ENCODE results near the gene C5orf15.
A peak's percentile ranks its signal among the peaks of the same experiment; 100 is the strongest.
"Not testable (repeated sequence)": the region's sequence is repeated elsewhere in the genome, so short reads cannot be mapped to it uniquely, and the experiment has no call there.

C5orf15 gene

DNA sequence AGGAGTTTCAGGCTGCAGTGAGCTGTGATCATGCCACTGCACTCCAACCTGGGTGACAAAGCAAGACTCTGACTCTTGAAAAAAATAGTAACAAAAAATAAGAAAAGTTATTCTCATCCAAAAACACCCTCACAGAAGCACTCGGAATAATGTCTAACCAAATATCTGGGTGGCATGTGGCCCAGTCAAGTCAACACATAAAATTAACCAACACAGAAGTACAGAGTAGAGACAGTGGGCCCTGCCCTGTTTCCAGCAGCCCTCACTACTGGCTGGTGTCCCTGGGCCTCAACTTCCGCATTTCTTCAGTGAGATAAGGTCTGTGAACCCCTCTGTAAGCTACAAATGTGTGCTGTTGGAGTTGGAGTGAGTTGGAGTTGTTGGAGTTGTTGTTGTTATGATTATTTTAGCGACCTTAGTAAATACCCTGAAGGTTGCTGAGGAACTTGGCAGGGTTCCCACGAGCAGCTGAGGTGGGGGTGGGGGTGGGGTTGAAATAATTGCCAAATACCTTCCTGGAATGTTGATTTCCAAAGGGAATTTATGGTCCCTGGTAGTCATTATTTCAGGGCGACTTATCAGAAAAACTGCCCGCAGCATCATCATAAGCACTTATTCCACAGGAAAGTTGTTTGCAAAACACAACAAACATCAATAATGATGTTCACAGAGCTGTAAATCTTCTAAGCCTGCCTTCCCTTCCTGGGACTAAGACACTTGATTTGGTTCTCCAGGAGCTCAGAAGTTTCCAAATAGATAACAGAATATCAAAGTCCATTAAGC is 30.2 kb downstream of the C5orf15 start:
- no peak for DNase-seq (ENCODE audit: low read depth in 2 of 2, low spot score in 1 of 2)

DNA sequence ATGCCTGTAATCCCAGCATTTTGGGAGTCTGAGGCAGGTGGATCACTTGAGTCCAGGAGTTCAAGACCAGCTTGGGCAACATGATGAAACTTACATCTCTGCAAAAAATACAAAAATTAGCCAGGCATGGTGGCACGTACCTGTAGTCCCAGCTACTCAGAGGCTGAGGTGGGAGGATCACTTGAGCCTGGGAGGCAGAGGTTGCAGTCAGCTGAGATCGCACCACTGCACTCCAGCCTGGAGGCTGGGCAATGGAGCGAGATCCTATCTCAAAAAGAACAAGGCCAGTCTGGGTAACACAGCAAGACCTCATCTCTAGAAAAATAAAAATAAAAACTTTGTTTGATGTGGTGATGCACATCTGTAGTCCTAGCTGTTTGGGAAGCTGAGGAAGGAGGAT is 30.8 kb downstream of the C5orf15 start:
- not testable (repeated sequence) for DNase-seq (ENCODE audit: low read depth in 2 of 2, low spot score in 1 of 2)

DNA sequence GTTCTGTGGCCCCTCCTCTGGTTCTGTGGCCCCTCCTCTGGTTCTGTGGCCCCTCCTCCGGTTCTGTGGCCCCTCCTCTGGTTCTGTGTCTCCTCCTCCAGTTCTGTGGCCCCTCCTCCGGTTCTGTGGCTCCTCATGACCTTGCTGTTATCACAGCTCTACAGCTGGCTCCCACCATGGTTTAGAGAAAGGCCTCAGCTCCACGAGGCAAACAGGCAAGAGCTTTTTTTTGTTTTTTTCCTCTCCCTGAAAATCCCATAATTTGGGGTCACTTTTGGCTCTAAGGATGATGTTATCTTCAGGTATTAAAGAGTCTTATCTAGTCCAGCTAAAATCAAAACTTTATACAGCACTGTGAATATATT is 31.8 kb downstream of the C5orf15 start:
- no peak for DNase-seq (ENCODE audit: low read depth in 2 of 2, low spot score in 1 of 2)

DNA sequence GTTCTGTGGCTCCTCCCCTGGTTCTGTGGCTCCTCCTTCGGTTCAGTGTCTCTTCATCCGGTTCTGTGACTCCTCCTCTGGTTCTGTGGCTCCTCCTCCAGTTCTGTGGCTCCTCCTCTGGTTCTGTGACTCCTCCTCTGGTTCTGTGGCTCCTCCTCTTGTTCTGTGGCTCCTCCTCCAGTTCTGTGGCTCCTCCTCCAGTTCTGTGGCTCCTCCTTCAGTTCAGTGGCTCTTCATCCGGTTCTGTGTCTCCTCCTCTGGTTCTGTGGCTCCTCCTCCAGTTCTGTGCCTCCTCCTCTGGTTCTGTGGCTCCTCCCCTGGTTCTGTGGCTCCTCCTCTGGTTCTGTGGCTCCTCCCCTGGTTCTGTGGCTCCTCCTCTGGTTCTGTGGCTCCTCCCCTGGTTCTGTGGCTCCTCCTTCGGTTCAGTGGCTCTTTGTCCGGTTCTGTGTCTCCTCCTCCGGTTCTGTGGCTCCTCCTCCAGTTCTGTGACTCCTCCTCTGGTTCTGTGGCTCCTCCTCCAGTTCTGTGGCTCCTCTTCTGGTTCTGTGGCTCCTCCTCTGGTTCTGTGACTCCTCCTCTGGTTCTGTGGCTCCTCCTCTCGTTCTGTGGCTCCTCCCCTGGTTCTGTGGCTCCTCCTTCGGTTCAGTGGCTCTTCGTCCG is 32.3 kb downstream of the C5orf15 start:
- not testable (repeated sequence) for DNase-seq (ENCODE audit: low read depth in 2 of 2, low spot score in 1 of 2)

DNA sequence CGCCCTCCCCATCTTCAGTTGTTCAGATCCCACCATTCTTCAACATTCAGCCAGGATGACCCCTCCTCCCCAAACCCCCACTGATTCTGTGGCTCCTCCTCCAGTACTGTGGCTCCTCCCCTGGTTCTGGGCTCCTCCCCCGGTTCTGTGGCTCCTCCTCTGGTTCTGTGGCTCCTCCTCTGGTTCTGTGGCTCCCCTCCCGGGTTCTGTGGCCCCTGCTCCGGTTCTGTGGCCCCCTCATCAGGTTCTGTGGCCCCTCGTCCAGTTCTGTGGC is 32.8 kb downstream of the C5orf15 start:
- no peak for DNase-seq (ENCODE audit: low read depth in 2 of 2, low spot score in 1 of 2)

DNA sequence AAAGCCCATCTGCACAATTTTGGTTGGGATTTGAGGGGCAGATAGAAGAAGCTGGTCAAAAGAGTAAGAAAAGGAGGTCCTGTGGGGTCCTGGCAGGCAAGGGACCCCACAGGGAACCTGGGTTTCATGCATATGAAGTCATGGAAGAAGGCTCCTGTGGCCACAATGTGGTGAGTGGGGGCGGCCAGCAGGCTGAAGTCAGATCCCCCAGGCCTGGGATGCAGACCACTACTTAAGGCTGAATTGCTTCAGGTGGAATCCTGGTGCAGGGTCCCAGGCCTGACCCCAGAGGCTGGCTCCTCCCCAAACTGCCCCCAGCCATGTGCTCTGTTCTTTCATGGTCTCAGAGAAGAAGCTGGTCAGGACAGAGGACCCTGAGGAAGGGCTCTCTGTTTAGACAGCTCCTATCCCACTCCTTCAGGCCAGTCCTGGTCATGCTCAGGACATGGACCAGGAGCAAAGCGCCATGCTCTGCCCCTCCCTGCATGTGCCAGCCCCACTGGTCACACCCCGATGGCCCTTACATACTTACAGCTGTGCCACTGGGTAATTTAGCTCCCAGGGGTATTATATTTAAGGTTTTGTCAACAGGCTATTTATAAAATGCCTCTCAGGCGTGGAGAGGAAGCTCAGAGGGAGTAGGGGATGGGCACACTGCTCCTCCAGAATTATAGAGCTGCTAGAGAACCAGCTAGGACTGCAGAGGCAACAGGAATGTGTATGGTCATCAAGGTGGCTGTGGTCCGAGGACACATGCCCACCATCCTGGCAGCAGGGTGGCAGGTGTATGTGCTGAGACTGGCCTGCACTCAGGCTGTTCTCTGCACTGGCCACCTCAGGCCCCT is 33.4 kb downstream of the C5orf15 start:
- DNase-seq (ENCODE audit: low read depth in 2 of 2, low spot score in 1 of 2) = no peak

DNA sequence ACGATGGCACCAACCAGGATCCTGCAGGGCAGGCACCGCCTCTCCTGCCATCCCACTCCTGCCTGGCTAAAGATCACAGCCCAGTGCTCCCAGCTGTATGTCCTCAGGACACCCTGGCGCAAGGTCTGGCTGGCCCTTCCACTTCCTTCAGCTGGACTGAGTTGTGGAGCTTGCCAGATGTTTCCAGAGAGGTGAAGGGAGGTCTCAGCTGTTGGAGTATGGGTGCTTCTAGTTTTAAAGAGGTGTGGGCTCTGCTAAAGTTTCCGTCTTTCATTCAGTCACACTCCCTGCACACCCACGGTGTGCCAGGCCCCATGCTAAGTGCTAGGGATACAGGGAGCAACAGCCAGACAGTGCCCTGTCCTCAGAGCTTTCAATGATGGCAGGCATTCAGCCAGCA is 34.1 kb downstream of the C5orf15 start:
- no peak for DNase-seq (ENCODE audit: low read depth in 2 of 2, low spot score in 1 of 2)

DNA sequence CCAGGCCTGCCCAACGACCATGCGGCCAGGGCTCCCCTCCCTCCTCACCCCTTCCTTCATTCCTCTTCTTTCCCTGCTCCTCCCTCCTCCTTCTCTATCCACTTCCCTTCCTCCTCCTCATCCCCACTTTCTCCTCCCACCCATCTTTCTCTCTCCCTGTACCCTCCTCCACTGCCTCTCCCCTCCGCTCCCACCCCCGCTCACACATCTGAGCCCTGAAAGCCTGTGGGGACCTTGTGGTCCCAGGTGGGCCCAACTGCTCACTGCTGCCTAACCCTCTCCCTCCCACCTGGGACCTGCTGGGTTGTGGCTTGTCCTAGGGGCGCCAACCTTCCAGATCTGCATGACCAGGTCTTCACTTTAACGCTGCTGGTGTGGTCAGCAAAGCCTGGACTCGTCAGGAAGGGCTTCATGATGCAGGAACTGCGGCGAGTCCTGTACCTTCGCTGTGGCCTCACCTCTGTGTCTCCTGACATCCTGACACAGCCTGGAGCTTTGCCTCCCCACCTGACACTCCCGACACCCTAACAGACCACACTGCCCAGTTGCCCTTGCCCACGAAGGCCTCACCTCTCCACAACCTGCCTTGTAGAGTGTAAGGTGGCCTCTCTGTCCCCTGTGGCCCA is 34.6 kb downstream of the C5orf15 start:
- DNase-seq (ENCODE audit: low read depth in 2 of 2, low spot score in 1 of 2) = no peak

DNA sequence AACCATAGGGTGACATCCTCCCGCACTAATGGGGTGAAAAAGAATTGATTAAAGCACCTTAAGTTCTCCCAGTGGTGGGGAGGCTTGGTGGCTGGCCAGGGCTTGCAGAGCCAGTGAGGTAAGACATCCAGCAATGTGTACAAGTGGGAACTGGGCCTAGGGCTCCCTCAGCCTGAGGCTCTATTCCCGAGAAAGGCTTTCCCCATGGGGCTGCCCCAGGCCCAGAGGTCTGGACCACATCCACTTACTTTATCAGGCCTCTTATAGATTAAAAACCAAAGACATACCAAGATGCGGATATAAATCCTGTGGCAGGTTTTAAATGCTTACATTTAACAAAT is 35.3 kb downstream of the C5orf15 start:
- no peak for DNase-seq (ENCODE audit: low read depth in 2 of 2, low spot score in 1 of 2)

DNA sequence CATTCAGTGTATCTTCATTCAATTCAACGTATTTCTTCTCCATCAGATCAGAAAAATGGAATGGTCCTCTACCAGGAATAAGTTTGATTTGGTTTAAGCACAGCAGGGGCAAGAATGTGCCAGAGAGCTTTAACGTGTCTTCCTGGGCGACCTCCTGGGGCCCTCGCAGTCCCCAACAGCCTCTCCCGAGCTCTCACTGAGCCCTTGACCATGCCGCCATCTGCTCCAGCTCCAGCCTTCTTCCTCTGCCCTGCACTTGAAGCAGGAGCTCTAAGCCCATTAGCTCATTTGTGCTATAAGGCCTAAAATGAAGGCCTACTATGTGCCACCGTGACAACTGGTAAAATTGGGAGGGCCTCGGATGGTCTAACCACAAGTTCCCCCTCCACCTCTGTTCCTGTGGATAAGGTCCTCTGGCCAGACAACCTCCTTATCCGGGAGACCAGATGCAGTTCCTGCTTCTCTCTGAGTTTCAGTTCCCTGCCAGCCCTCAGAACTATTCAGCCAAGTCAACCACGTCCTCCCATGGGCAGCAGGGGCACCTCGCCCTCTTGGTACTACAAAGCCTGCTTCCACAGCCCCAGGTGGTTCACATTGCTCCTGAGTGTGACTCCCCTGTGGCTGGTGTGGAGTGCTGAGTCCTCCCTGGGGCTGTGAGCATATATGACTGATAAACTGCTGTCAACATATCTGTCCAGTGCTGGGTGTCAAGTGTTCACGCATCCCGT is 35.8 kb downstream of the C5orf15 start:
- no peak for DNase-seq (ENCODE audit: low read depth in 2 of 2, low spot score in 1 of 2)

DNA sequence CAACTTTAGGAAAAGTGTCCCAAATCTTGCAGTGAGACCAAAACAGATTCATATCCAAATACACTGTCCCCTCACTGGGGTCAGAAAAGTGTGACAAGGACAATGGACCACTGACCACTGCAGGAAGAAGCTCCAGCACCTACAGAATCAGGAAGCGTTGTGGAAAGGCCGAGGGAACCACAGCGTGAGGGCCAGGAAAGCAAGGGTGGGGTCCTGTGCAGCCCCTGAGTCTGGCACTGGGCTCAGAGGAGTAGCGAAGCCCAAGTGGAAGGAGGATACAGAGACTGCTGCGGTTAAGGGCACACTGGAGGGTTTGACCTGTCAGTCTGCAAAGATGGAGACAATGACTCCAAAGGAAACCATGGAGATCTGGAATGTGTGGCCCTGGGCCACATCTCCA is 36.9 kb downstream of the C5orf15 start:
- DNase-seq (ENCODE audit: low read depth in 2 of 2, low spot score in 1 of 2) = no peak

DNA sequence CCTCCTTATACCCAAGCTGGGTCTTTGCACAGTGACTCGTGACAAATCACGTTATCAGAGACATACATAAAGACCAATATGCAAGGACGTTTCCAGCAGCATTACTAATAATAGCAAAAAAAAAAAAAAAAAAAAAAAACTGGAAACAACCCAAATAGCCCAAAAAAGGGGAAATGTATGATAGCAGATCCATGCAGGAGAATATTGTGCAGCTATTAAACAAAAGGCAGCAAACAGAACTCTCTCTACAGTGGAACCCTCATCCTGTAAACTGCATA is 37.7 kb downstream of the C5orf15 start:
- no peak for DNase-seq (ENCODE audit: low read depth in 2 of 2, low spot score in 1 of 2)

DNA sequence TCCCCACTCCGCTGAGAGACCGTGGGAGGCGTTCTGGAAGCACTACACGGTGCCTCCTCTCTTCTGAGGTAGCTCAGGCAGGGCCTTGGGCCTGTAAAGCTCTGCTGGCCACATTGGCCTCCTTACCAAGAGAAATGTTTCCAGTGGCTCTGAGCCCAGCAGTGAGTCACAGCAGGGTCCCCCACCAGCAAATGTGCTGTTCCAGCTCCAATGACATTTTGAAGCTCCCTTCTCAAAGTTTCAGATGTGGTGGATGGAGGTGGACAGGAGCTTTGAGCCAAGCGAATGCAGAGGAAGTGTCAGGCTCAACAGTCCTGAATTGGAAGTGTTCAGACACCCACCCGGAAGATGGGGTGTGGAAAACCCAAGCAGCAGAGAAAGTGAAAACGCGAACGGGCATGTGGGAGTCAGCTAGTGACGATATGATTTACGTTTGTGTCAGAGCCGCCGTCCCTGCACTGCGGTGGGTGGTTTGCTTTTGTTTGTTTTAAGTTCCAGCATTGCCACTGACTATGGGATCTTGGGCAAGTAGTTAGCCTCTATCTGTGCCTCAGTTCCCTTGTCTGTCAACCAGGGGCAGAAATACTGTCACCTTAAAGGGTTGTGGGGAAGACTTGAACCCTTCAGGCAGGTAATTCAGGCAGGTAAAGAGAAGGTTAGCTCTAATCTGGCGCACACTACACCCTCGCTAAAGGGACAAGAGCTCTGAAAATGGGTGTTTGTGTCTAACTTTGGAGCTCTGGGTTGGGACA is 38.2 kb downstream of the C5orf15 start:
- peak; percentile 31 to 40 for DNase-seq (ENCODE audit: low read depth in 2 of 2, low spot score in 1 of 2)

DNA sequence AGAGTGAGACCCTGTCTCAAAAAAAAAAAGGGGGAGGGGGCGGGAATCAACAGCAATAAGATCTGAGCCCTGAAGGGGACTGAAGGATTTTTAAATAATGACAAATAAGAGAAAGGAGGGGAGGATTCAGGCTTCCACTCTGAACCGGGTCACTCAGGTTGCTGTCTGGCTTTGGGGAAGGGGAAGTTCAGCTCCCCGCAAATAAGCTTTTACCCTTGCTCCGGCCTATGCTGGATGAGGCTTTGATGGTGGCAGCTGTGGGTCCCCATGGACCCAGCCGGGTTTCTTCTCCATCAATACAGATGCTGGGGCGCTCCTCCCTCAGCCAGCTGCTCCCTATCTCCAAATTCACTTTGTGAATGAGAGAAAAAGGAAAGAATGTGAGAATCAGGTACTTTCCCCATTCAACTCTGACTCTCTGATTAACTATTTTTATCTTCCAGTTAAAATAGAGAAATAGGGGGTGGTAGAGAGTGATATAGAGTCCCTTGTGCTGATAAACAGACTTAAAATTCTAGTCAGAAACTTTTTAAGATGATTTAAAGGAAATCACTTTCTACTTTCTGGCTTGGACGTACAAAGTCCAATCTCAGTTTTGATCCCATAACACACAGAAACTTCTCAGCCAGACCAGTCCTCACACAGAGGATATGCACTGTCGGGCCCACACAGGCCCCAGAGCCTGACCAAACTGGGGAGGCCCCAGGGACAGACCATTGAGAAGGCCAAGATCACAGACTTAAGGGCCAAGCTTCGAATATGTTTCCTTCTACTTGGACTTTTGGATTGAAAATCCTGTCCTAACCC is 39.6 kb downstream of the C5orf15 start:
- DNase-seq (ENCODE audit: low read depth in 2 of 2, low spot score in 1 of 2) = no peak

DNA sequence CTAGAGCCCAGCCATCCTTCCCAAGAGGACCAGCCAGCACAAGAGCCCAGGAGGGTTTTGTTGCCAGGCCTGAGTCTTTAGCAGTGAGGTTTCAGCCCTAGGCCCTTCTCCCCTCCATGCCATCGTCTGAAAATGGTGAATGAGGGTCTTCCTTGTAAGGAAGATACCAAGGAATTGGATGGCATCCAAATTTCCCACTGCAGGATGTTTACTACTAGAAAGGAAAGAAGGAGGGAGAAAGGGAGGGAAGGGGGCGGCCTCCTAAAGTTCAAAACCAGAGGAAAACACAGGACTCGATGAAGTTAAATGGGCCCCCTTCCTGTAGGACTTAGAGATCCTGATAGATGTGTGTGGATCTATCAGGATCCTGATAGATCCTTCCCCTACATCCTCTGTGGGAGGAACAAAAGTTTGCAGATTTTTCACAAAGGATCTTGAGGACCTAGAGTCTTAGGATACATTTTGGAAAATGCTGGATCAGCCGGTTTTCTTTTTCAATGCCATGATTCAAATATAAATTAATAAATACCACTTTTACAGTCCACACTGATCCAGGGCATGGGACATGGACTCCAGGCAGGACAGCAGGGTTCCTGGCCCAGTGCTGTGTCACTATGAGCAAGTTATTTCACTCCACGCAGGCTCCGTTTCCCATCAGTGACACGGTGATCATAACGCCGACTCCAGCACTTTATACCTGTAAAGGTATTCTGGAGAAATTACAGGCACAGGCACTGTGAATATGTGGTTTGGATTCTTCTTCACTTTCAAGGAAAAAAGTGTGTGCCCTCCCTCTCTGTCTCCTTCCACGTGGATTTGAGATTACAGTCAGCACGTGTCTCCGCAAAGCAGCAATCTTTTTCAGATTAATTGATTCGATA is 40.9 kb downstream of the C5orf15 start:
- DNase-seq (ENCODE audit: low read depth in 2 of 2, low spot score in 1 of 2) = no peak

DNA sequence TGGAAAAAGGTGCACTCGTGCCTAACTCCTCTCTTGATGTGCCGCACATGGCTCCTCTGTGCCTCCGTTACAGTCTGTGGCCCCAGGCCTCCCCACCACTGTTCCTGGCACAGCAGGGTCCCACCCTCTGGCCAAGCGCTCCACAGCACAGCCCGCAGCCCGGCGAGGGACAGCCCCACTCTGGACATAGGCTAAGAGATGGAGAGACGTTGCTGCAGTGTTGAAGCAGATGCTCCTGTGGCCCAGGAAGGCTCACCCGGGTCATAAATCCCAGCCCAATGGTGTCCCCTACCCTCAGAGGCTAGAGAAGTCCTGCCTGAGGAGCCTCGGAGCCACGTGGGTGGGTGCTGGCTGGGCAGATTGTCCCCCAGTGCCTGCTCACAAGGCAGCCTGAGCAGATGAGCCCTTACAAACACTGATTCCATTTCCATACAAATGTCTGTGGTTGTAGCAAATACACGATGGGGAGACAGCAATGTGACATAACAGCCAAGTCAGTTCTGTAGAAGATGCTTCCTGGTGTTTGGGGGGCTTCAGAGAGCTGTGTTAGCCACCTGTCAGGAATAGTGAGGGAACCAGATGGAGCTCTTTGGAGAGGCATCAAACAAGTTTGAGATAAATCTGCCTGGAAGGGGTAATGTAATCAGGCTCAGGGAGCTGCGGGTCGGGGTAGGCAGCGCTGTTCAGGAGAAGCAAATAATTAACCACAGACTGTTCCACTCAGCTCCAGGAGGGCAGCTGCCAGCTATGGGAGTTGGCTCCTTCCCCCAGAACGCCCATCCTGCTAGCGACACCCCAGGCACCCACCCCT is 41.7 kb downstream of the C5orf15 start:
- no peak for DNase-seq (ENCODE audit: low read depth in 2 of 2, low spot score in 1 of 2)

DNA sequence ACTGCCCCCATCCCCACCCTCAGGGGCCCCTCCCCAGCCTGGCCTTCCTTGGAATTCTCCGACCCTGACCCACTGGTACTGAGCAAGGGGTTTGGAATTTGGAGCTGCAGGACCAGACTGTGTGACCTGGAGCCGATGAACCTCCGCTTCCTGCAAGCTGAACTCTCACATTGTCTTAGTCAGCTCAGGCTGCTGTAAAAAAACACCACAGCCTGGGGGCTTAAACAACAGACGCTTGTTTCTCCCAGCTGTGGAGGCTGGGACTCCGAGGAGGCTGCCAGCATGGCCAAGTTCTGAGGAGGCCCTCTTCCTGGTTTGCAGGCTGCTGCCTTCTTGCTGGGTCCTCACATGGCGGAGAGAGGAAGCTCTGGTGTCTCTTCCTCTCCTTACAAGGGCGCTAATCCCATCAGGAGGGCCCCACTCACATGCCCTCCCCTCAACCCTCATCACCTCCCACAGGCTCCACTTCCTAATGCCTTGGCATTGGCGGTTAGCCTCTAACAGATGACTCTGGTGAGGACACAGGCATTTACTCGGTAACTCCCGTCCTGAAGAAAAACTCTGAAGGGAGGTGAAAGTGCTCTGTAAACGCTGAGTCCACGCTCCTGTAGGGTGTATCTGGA is 42.4 kb downstream of the C5orf15 start:
- no peak for DNase-seq (ENCODE audit: low read depth in 2 of 2, low spot score in 1 of 2)

DNA sequence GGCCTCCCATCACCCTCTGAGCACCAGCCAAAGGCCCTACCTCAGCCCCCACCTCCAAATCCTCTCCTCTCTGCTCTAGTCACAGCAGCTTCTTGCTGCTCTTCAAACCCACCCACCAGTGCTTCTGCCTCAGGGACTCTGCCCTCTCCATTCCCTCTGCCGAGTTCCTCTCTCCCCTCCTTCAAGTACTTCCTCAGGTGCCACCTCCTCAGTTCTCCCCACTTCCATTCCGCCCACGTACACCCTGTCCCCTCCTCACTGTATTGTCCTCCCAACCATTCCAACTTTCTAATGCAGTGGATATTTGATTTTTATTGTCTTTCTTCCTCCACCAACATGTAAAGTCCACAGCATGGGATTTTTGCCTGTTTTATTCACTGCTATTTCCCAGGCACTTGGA is 43.2 kb downstream of the C5orf15 start:
- DNase-seq (ENCODE audit: low read depth in 2 of 2, low spot score in 1 of 2) = no peak

Data from stimulated activated CD8-positive, alpha-beta memory T cell treated with anti-CD3 and anti-CD28 coated beads, Interleukin-4, amount 100 ng/mL, for 4 hours (primary cell).